Measurements from ENCODE around the gene SLC45A3. TPM values are rescaled to one million over a fixed set of nuclear protein-coding genes. Genes with fewer than 3 reads are reported as not detected.

Gene SLC45A3
- polyA plus RNA-seq, 1 donor (not counting 4 experiments of a cell fraction or from before 2014, with no cell fraction given), result 2.5 TPM

DNA sequence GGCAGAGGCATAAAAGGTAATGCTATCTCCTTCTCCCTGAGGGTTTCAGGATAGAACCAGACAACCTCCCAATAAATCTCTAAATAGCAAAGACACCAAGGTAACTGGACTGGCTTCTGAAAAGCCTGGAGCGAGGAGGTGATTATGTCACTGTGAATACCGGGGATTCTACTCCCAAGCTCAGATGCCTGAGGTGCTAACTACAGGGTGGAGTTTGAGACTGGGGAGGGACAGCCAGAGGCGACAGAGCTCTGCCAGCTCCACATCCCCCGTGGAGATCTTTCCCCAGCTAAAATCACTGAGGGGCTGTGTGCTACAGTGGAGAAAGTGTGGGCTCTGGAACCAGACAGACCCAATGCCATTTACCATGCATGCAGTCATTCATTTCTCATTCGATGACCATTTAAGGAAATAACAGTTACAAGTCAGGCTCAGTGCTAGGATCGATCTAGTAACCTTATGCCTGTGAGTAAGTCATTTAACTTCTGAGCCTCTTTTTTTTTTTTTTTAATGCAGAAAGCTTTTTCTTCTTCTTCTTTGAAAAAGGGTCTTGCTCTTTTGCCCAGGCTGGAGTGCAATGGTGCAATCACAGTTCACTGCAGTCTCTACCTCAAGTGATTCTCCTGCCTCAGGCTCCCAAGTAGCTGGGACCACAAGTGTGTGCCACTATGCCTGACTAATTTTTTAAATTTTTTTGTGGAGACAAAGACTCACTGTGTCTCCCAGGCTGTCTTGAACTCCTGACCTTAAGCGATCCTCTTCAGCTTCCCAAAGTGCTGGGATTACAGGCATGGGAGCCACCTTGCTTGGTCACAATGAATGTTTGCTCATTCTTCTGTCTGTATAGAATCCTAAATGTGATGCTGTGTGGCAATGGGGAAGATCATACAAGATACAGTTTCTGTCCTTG, 8.1 kb upstream of the SLC45A3 start:
- no peak for FAIRE-seq
- Histone ChIP-seq H3K4me2 (ENCODE audit: control insufficient read depth, extremely low read depth, insufficient read depth, low read depth, low read length) (no peak overlapping the region), H3K27me3 (ENCODE audit: control insufficient read depth, extremely low read depth, insufficient read depth, low read length) (peaks cover 4% of the 10 kb centered on the region), H3K9me3 (ENCODE audit: control insufficient read depth, low read depth, low read length) (no peaks in the 10 kb centered on the region), H3K79me2 (ENCODE audit: control insufficient read depth, insufficient read depth, low read length) (no peaks in the 10 kb centered on the region), H3K9me1 (ENCODE audit: control insufficient read depth, extremely low read depth, insufficient read depth, low read length) (no peaks in the 10 kb centered on the region), H3K27ac (ENCODE audit: control insufficient read depth, insufficient read depth, low read length) (no peak overlapping the region), H3K36me3 (ENCODE audit: control insufficient read depth in 2 of 2, extremely low read depth in 1 of 2, insufficient read depth in 2 of 2, low read length in 2 of 2) (no peaks in the 10 kb centered on the region), H4K20me1 (ENCODE audit: control insufficient read depth, extremely low read depth, insufficient read depth, low read length) (no peaks in the 10 kb centered on the region), H3K9ac (ENCODE audit: control insufficient read depth, extremely low read depth, insufficient read depth, low read length) (no peak overlapping the region), H3K4me3 (ENCODE audit: control insufficient read depth in 2 of 3, extremely low read depth in 1 of 3, insufficient read depth in 2 of 3, low read depth in 1 of 3, low read length in 3 of 3) (no peak overlapping the region), H3K4me1 (ENCODE audit: control insufficient read depth, extremely low read depth, insufficient read depth, low read length) (no peaks in the 10 kb centered on the region), H2AFZ (ENCODE audit: control insufficient read depth, low read length) (no peak overlapping the region)
- no peak for TF ChIP-seq EZH2 (IDR thresholded peaks at IDR 0.05; ENCODE audit: low read length)
- TF ChIP-seq, protein P1, sequence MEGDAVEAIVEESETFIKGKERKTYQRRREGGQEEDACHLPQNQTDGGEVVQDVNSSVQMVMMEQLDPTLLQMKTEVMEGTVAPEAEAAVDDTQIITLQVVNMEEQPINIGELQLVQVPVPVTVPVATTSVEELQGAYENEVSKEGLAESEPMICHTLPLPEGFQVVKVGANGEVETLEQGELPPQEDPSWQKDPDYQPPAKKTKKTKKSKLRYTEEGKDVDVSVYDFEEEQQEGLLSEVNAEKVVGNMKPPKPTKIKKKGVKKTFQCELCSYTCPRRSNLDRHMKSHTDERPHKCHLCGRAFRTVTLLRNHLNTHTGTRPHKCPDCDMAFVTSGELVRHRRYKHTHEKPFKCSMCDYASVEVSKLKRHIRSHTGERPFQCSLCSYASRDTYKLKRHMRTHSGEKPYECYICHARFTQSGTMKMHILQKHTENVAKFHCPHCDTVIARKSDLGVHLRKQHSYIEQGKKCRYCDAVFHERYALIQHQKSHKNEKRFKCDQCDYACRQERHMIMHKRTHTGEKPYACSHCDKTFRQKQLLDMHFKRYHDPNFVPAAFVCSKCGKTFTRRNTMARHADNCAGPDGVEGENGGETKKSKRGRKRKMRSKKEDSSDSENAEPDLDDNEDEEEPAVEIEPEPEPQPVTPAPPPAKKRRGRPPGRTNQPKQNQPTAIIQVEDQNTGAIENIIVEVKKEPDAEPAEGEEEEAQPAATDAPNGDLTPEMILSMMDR (optimal IDR thresholded peaks at IDR 0.05 in 1 of 3, IDR thresholded peaks at IDR 0.05 in 1 of 3, conservative IDR thresholded peaks at IDR 0.05 in 1 of 3; ENCODE audit: extremely low read depth in 1 of 3, insufficient read depth in 2 of 3, low read length in 3 of 3), result no peak
- dilution Hi-C loops (cut with MboI; ENCODE audit: extremely low pct_ligation_motif_present, low sequenced_read_pairs), result no loop called here
- DNase-seq (ENCODE audit: low read depth, low spot score), result no peak

DNA sequence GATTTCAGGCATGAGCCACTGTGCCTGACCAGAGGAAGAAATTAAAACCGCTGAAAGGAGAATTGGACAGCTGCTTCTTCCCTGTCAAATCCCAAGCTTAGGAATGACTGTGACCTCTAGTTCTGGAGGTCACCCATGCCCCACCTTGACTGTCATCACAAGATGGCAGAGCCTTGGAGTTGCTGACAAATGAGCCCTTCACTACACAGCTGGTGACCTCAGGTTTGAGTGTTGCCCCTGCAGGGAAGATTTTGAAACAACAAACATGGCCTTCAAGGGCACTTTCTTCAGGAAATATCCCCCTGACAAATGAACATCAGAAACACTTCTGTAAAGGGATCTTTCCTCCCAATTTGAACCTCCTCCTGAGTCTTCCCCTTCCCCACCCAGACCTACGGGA, 6.9 kb upstream of the SLC45A3 start:
- no peak overlapping the region for H2AFZ ChIP-seq (ENCODE audit: control insufficient read depth, low read length)
- no peak for DNase-seq (ENCODE audit: low read depth, low spot score)
- dilution Hi-C loops (cut with MboI; ENCODE audit: extremely low pct_ligation_motif_present, low sequenced_read_pairs), result no loop called here
- H3K27me3 ChIP-seq (ENCODE audit: control insufficient read depth, extremely low read depth, insufficient read depth, low read length), result peaks cover 4% of the 10 kb centered on the region
- no peaks in the 10 kb centered on the region for H3K4me1 ChIP-seq (ENCODE audit: control insufficient read depth, extremely low read depth, insufficient read depth, low read length)
- no peak for FAIRE-seq
- H3K4me3 ChIP-seq (ENCODE audit: control insufficient read depth in 2 of 3, extremely low read depth in 1 of 3, insufficient read depth in 2 of 3, low read depth in 1 of 3, low read length in 3 of 3), result no peak overlapping the region
- H3K4me2 ChIP-seq (ENCODE audit: control insufficient read depth, extremely low read depth, insufficient read depth, low read depth, low read length), result no peak overlapping the region
- H3K36me3 ChIP-seq (ENCODE audit: control insufficient read depth in 2 of 2, extremely low read depth in 1 of 2, insufficient read depth in 2 of 2, low read length in 2 of 2), result no peaks in the 10 kb centered on the region
- no peaks in the 10 kb centered on the region for H3K9me1 ChIP-seq (ENCODE audit: control insufficient read depth, extremely low read depth, insufficient read depth, low read length)
- no peaks in the 10 kb centered on the region for H3K9me3 ChIP-seq (ENCODE audit: control insufficient read depth, low read depth, low read length)
- no peaks in the 10 kb centered on the region for H4K20me1 ChIP-seq (ENCODE audit: control insufficient read depth, extremely low read depth, insufficient read depth, low read length)
- no peak overlapping the region for H3K27ac ChIP-seq (ENCODE audit: control insufficient read depth, insufficient read depth, low read length)
- TF ChIP-seq, protein P1 (optimal IDR thresholded peaks at IDR 0.05 in 1 of 3, IDR thresholded peaks at IDR 0.05 in 1 of 3, conservative IDR thresholded peaks at IDR 0.05 in 1 of 3; ENCODE audit: extremely low read depth in 1 of 3, insufficient read depth in 2 of 3, low read length in 3 of 3), result no peak
- TF ChIP-seq EZH2 (IDR thresholded peaks at IDR 0.05; ENCODE audit: low read length), result no peak
- no peaks in the 10 kb centered on the region for H3K79me2 ChIP-seq (ENCODE audit: control insufficient read depth, insufficient read depth, low read length)
- H3K9ac ChIP-seq (ENCODE audit: control insufficient read depth, extremely low read depth, insufficient read depth, low read length), result no peak overlapping the region

Measured in keratinocyte (primary cell).